Myocyte (in vitro differentiated cells): Measurements from ENCODE around the gene TBC1D9B. TPM values are rescaled to one million over a fixed set of nuclear protein-coding genes. Genes with fewer than 3 reads are reported as not detected.

Source experiments
- DNase-seq: peaks from one replicate; pipeline ENCODE4 v3.0.0-alpha.2; 2012; ENCODE audit warnings: low read depth
- total RNA-seq: library from RNA; depleted of rRNA; stranded (reverse); fragments of >200 nt; gene quantifications from 2 replicates; pipeline ENCODE4 v1.2.3, GENCODE V29; 2014

The TBC1D9B gene
- total RNA-seq, 1 donor from 2014 or later = 82.2 TPM

GRCh38 chr5:179870952-179871351 is 36.7 kb downstream of the TBC1D9B start:
- no peak for DNase-seq

GRCh38 chr5:179870403-179870903 is 37.2 kb downstream of the TBC1D9B start:
- DNase-seq = peak; percentile 44

- DNase-seq = no peak
Measured at GRCh38 chr5:179869641-179870402, 37.9 kb downstream of the TBC1D9B start.

DNA sequence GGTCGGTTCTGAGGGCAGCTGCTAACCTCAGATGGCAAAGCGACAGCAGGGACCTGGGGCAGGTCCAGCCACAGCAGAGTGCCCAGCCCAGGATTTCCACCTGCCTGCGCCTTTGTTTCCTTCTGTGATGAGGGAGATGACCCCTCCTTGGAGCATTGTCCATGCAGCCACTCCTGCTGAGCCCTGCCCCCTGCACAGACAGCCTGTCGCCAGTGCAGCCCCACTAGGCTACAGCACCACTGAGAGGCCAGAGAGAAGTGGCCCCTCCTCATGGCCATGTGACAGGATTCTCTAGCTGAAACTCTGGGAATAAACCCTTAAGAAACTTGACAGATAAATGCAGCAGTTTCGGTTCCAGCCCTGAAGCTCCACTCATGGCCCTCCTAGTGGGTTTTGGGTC is 38.6 kb downstream of the TBC1D9B start:
- no peak for DNase-seq

GRCh38 chr5:179868541-179868940 is 39.2 kb downstream of the TBC1D9B start:
- no peak for DNase-seq

DNA sequence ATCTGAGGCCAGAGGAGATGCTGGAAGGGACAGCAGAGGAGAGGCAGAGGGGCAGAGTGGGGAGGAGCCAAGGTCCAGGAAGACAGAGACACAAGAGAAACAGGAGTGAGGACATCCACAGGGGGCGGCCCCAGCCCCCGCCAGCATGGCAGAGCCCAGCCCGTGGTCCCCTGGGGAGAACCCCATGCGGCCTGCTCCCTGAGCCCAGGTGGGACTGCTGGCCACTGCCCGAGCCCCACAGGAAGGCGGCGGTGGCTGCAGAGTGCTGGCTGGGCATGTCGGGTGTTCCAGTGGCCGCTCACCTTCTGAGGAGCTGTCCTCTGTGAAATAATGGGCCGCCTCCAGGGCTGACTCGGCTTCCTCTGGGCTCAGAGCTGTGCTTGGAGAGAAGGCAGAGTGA is 40.2 kb downstream of the TBC1D9B start:
- no peak for DNase-seq

DNA sequence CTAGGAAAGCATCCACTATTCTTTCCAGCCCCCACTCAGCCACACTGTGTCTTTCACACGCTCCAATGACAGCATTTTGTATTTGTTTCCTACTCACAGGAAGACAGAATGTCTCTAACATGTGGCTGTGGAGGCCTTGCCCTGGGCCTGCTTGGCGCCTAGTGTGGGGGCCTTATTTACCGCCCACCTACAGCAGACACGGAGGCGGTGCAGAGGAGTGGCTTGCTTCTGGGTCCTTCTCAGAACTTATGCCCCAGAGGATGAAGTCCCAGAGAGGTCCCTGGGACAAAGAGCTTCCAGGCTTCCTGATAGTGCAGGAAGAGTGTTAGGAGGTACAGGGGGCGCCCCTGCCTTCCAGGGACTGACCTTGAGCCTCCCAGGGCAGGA is 40.6 kb downstream of the TBC1D9B start:
- no peak for DNase-seq

DNA sequence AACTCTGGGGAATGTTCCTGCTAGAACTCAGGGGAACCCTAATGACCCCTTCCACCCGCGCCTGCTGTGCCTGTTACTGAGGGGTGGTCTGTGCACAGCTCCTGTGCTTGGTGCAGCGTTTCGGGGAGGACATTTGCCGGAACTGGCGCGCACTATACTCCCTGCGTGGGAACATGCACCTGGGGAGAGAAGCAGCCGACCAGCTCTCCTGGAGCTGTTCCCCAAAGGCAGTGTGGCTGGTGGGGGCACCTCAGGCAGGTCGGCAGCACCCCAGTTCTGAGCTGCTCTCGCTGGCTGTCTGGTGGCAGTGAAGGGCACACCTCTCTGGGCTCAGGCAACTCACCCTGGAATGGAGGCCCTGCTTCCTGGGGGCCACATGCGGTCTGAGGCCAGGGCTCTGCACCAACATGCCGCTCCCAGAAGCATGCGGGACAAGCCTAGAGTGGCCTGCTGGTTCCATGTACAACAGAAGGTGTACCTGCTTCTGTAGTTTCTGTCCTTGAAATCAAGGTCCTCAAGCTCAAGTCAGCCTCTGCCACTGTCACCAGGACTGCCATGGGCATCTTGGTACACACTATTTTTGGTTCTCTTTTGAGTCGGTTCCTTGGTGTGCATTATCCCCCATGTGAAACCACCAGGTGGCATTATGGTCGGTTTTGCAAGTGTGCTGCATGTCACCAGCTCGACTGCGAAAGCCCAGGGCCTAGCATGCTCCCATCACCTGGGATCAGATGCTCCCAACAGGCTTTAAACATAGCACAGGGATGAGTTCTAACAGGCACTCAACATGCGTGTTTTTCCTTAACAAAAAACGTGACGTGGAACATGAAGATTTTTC is 41.2 kb downstream of the TBC1D9B start:
- no peak for DNase-seq

DNA sequence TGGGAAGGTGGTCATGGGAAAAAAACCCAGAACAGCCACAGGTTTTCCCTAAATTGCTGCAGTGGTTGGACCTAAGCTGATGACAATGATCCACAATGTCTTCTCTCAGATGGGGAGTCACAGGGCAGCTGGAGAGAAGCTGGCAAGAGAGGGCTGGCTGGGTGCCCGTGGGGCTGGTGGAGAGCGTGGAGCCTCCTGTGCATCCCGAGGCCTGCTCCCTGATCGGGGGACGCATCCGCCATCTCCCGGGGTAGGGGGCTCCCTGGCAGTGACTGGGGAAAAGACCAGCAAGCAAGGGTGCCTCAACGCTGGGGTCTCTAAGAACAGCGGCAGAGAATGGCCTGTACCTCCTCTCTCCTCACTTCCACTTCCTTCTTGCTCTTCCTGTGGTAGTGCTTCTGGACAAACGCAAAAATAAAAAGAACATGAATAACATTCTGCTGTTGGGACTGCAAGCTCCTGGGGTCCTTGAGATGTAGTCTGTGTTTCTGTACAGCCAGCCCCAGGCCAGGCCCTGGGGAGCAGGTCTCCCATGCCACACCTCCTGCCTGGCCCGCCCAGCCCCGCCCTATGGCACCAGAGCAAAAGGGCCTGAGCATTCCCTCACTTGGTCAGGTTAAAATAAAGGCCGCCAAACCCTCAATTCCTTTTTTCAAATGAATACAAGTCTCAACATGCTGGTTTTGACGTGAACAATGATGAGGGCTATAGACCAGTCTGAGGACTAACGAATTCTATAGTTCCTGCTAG is 42.0 kb downstream of the TBC1D9B start:
- DNase-seq = no peak

- DNase-seq = no peak
Measured at GRCh38 chr5:179864686-179865085, 43.0 kb downstream of the TBC1D9B start.

- no peak for DNase-seq
Measured at GRCh38 chr5:179863449-179864085, 44.1 kb downstream of the TBC1D9B start.

GRCh38 chr5:179862891-179863290 is 44.8 kb downstream of the TBC1D9B start:
- DNase-seq = no peak

- DNase-seq = no peak
Measured at GRCh38 chr5:179862296-179862695, 45.4 kb downstream of the TBC1D9B start.

GRCh38 chr5:179860301-179860700 is 47.4 kb downstream of the TBC1D9B start:
- no peak for DNase-seq

- DNase-seq = peak; percentile 98
Measured at GRCh38 chr5:179858586-179859427, 48.9 kb downstream of the TBC1D9B start, which contains the start of gene MRNIP. Gene MRNIP, minus strand, starts transcription at chr5:179858817. Its CDS starts 21 bp downstream, at chr5:179858796.

- DNase-seq = no peak
Measured at GRCh38 chr5:179858241-179858585, 49.5 kb downstream of the TBC1D9B start.

GRCh38 chr5:179854356-179854755 is 53.3 kb downstream of the TBC1D9B start:
- DNase-seq = no peak

DNA sequence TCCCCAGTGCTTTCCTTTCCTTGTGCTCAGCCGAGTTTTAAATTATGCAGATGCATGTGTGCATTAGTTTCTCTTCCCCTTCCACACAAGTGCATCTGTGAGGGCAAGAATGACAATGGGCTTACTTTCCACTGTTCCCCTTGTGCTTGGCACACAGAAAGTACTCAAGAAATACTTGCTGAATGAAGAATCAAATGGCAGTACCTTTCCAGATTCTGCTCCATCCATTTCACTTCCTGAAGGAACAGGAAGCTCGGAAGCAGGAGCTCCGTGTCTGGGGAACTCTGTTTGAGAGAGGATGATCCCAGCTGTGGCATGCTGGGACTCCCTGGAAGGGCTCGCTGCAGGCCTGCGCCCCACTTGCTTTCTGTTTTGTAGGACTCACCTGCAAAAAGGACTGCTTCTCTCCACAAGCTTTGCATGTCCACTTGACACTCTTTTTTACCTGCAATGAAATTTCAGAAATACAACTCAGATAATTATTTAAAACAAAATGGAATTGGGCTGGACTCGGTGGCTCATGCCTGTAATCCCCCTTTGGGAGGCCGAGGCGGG is 54.6 kb downstream of the TBC1D9B start:
- no peak for DNase-seq

GRCh38 chr5:179841621-179842020 is 66.1 kb downstream of the TBC1D9B start:
- no peak for DNase-seq

- no peak for DNase-seq
Measured at GRCh38 chr5:179840766-179841165, 66.9 kb downstream of the TBC1D9B start.
